ENCODE data around the gene NEDD4L. TPM values are rescaled to one million over a fixed set of nuclear protein-coding genes. Genes with fewer than 3 reads are reported as not detected.

Gene NEDD4L
- polyA plus RNA-seq, 1 of the 3 experiments (the other 2 are of a cell fraction), result 13.2 TPM

DNA sequence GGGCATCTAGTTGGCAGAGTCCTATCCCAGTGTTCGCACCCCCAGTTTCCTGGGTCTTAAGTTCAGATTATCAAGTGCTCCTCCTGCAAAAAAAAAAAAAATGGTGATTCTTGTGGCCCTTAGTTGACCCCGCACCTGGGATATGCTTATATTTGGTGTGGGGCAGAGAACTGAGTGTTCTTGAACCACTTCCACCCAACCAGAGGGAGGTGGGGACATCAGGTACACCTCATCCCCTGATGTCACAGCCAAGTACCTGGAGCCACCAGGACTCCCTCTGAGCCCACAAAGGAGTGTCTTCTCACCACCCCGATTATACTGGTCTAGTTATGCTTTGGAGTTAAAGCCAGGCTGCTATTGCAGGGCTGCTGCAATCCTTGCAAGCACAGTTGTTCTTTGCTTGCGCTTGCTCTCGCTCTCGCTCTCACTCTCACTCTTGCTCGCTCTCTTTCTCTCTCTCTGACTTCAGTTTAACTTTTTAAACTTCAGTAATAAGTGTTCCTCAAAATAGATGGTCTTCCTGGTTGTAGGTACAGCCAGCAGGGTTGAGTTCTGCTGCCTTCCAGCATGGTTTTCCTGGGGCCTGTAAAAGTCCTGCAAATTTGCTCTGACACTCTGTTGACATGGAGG, 265.7 kb downstream of the NEDD4L start:
- no peak for DNase-seq
- WGBS (ENCODE audit: low lambda C conversion rate), result 86% methylated on average over 7 of the region's 7 CpGs
- no peaks in the 10 kb centered on the region for H3K27me3 ChIP-seq (ENCODE audit: insufficient read depth)
- H4K20me1 ChIP-seq (ENCODE audit: insufficient read depth), result no peaks in the 10 kb centered on the region
- peaks cover 4% of the 10 kb centered on the region for H3F3A ChIP-seq (replicated peaks; ENCODE audit: insufficient read depth)
- H3K9me2 ChIP-seq, result no peaks in the 10 kb centered on the region
- POLR2A ChIA-PET, result no interaction called here
- no peak overlapping the region for H3K9ac ChIP-seq
- no peak overlapping the region for H2AFZ ChIP-seq (ENCODE audit: low read depth)
- no peaks in the 10 kb centered on the region for H3K36me3 ChIP-seq (replicated peaks in 1 of 2; ENCODE audit: control insufficient read depth in 1 of 2, insufficient read depth in 2 of 2, low read length in 1 of 2)
- no peaks in the 10 kb centered on the region for H3K9me3 ChIP-seq
- no peak overlapping the region for H3K4me2 ChIP-seq
- no peak overlapping the region for H3K4me3 ChIP-seq (ENCODE audit: low read depth in 2 of 2, low read length in 1 of 2)
- CTCF ChIA-PET, result no interaction called here
- TF ChIP-seq TAF1 (IDR thresholded peaks at IDR 0.05; ENCODE audit: borderline replicate concordance, low read depth, low read length) (no peak), CHD2 (IDR thresholded peaks at IDR 0.05; ENCODE audit: low read length, partially characterized antibody) (no peak), TCF12 (IDR thresholded peaks at IDR 0.05) (no peak), POLR2AphosphoS5 (IDR thresholded peaks at IDR 0.05; ENCODE audit: low read depth, low read length) (no peak), NFIC (IDR thresholded peaks at IDR 0.05; ENCODE audit: borderline replicate concordance) (no peak), FOSL2 (IDR thresholded peaks at IDR 0.05; ENCODE audit: borderline replicate concordance, low read depth) (no peak), YY1 (IDR thresholded peaks at IDR 0.05; ENCODE audit: low read depth) (no peak), RFX5 (IDR thresholded peaks at IDR 0.05; ENCODE audit: low read length) (no peak), RCOR1 (IDR thresholded peaks at IDR 0.05; ENCODE audit: low read length) (no peak), TEAD4 (IDR thresholded peaks at IDR 0.05; ENCODE audit: borderline replicate concordance, insufficient read depth) (no peak), FOXJ3 (CRISPR knock-in tag; IDR thresholded peaks at IDR 0.05) (no peak)
- TF ChIP-seq, protein P1, sequence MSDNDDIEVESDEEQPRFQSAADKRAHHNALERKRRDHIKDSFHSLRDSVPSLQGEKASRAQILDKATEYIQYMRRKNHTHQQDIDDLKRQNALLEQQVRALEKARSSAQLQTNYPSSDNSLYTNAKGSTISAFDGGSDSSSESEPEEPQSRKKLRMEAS (IDR thresholded peaks at IDR 0.05; ENCODE audit: low read depth), result no peak
- TF ChIP-seq, protein P2, sequence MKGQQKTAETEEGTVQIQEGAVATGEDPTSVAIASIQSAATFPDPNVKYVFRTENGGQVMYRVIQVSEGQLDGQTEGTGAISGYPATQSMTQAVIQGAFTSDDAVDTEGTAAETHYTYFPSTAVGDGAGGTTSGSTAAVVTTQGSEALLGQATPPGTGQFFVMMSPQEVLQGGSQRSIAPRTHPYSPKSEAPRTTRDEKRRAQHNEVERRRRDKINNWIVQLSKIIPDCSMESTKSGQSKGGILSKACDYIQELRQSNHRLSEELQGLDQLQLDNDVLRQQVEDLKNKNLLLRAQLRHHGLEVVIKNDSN (IDR thresholded peaks at IDR 0.05; ENCODE audit: borderline replicate concordance, low read depth), result no peak
- peaks cover 9% of the 10 kb centered on the region in 2 experiments; a peak in 2 of 4 replicates for H3K4me1 ChIP-seq (ENCODE audit: control insufficient read depth in 1 of 2, insufficient read depth in 2 of 2, low read depth in 1 of 2, low read length in 1 of 2)
- H3K27ac ChIP-seq (ENCODE audit: low read depth in 2 of 2, low read length in 1 of 2), result no peak overlapping the region
- H3K79me2 ChIP-seq (ENCODE audit: insufficient read depth), result no peaks in the 10 kb centered on the region

DNA sequence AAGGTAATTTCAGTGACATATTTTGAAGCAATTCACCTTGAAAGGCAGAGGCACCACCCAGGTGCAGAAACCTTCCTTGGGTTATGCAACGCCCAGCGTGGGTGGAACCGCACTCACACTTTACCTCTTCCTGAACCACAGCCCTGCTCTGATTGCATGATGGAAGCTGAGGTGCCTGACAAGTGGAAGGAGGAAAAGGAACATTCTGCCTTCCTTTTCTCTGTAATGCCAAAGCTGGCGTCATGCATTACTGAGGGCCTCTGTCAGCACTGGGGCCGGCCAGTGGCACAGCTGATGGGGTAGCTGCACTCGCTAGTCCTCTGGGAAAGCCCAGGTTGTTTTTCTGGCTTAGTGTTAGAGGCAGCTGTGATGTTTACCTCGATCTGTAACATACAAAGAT, 266.5 kb downstream of the NEDD4L start:
- ChIA-PET CTCF (interaction anchor here (1.3 kb wide), 1 partner anchor 10 kb away, joined by 3 read pairs; no protein-coding TSS in a partner anchor), POLR2A (no interaction called here)
- Histone ChIP-seq H3K9me2 (no peaks in the 10 kb centered on the region), H3K27me3 (ENCODE audit: insufficient read depth) (no peaks in the 10 kb centered on the region), H3K4me3 (ENCODE audit: low read depth in 2 of 2, low read length in 1 of 2) (no peak overlapping the region), H3K79me2 (ENCODE audit: insufficient read depth) (no peaks in the 10 kb centered on the region), H3K9ac (no peak overlapping the region), H3K27ac (ENCODE audit: low read depth in 2 of 2, low read length in 1 of 2) (no peak overlapping the region), H2AFZ (ENCODE audit: low read depth) (no peak overlapping the region), H3K4me1 (ENCODE audit: control insufficient read depth in 1 of 2, insufficient read depth in 2 of 2, low read depth in 1 of 2, low read length in 1 of 2) (peaks cover 9 to 10% of the 10 kb centered on the region in 2 experiments; a peak in 2 of 4 replicates), H4K20me1 (ENCODE audit: insufficient read depth) (no peaks in the 10 kb centered on the region), H3K36me3 (replicated peaks in 1 of 2; ENCODE audit: control insufficient read depth in 1 of 2, insufficient read depth in 2 of 2, low read length in 1 of 2) (no peaks in the 10 kb centered on the region), H3K9me3 (no peaks in the 10 kb centered on the region), H3K4me2 (no peak overlapping the region), H3F3A (replicated peaks; ENCODE audit: insufficient read depth) (peaks cover 5% of the 10 kb centered on the region)
- DNase-seq, result no peak
- WGBS (ENCODE audit: low lambda C conversion rate), result 67% methylated on average over 6 of the region's 7 CpGs
- TF ChIP-seq NFIC (IDR thresholded peaks at IDR 0.05; ENCODE audit: borderline replicate concordance) (no peak), FOXJ3 (CRISPR knock-in tag; IDR thresholded peaks at IDR 0.05) (no peak), JUND (IDR thresholded peaks at IDR 0.05) (no peak), GATA2 (CRISPR knock-in tag; IDR thresholded peaks at IDR 0.05) (no peak), RFX5 (IDR thresholded peaks at IDR 0.05; ENCODE audit: low read length) (no peak), EZH2phosphoT487 (IDR thresholded peaks at IDR 0.05; ENCODE audit: borderline replicate concordance, low read depth) (no peak), SIN3A (IDR thresholded peaks at IDR 0.05; ENCODE audit: borderline replicate concordance, low read depth, low read length) (no peak), FOSL2 (IDR thresholded peaks at IDR 0.05; ENCODE audit: borderline replicate concordance, low read depth) (no peak), EP300 (IDR thresholded peaks at IDR 0.05; ENCODE audit: borderline replicate concordance in 1 of 2, low read depth in 1 of 2, low read length in 1 of 2) (no peak), RCOR1 (IDR thresholded peaks at IDR 0.05; ENCODE audit: low read length) (no peak), RXRA (IDR thresholded peaks at IDR 0.05; ENCODE audit: borderline replicate concordance, low read depth) (no peak), TAF1 (IDR thresholded peaks at IDR 0.05; ENCODE audit: borderline replicate concordance, low read depth, low read length) (no peak), GABPA (IDR thresholded peaks at IDR 0.05; ENCODE audit: low read depth) (no peak), ELF1 (IDR thresholded peaks at IDR 0.05) (no peak), FOXM1 (IDR thresholded peaks at IDR 0.05; ENCODE audit: low read depth) (no peak)
- TF ChIP-seq, protein P3, sequence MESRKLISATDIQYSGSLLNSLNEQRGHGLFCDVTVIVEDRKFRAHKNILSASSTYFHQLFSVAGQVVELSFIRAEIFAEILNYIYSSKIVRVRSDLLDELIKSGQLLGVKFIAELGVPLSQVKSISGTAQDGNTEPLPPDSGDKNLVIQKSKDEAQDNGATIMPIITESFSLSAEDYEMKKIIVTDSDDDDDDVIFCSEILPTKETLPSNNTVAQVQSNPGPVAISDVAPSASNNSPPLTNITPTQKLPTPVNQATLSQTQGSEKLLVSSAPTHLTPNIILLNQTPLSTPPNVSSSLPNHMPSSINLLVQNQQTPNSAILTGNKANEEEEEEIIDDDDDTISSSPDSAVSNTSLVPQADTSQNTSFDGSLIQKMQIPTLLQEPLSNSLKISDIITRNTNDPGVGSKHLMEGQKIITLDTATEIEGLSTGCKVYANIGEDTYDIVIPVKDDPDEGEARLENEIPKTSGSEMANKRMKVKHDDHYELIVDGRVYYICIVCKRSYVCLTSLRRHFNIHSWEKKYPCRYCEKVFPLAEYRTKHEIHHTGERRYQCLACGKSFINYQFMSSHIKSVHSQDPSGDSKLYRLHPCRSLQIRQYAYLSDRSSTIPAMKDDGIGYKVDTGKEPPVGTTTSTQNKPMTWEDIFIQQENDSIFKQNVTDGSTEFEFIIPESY (IDR thresholded peaks at IDR 0.05; ENCODE audit: borderline replicate concordance, low read depth), result no peak
- TF ChIP-seq, protein P4, sequence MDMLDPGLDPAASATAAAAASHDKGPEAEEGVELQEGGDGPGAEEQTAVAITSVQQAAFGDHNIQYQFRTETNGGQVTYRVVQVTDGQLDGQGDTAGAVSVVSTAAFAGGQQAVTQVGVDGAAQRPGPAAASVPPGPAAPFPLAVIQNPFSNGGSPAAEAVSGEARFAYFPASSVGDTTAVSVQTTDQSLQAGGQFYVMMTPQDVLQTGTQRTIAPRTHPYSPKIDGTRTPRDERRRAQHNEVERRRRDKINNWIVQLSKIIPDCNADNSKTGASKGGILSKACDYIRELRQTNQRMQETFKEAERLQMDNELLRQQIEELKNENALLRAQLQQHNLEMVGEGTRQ (IDR thresholded peaks at IDR 0.05; ENCODE audit: borderline replicate concordance, low read depth, low read length), result no peak

Measured in SK-N-SH (cell line).